HEK293 (cell line): ENCODE measurements around the gene HYAL3.

Source experiments
- CTCF ChIA-PET: fragments of 350-600 bp; formaldehyde crosslinking; extraction: SDS; loops from one replicate; lab custom pipeline; 2021; ENCODE audit warnings: antibody characterized with exemption; lab: Yijun Ruan, JAX
- POLR2A ChIA-PET: fragments of 300-600 bp; formaldehyde crosslinking; extraction: SDS; loops from one replicate; lab custom pipeline; 2020; ENCODE audit warnings: antibody characterized with exemption, inconsistent platforms; lab: Yijun Ruan, JAX
- H3K27ac ChIP-seq: fragments of 200-500 bp; sonication (Bioruptor generic); 2 replicates; pipeline ENCODE4 v1.5.1; 2014; ENCODE audit warnings: low read depth, low read length, control low read depth, inconsistent platforms; ENCODE audit errors: extremely low read depth
- H3K36me3 ChIP-seq, 2 experiments: fragments of 200-500 bp in 1 of 2; sonication (Bioruptor generic) in 1 of 2; 1 replicate in 1 of 2; 2 replicates in 1 of 2; pipeline ENCODE4 v1.5.1; 2014 to 2017; ENCODE audit warnings: inconsistent platforms in 2 of 2, low read length in 2 of 2; ENCODE audit not compliant: control insufficient read depth in 2 of 2, insufficient read depth in 1 of 2
- H3K4me1 ChIP-seq: fragments of 200-500 bp; sonication (Bioruptor generic); 2 replicates; pipeline ENCODE4 v1.5.1; 2014; ENCODE audit warnings: mild to moderate bottlenecking, low read length, inconsistent platforms; ENCODE audit not compliant: control insufficient read depth, insufficient read depth
- H3K4me3 ChIP-seq: 2 replicates; pipeline ENCODE4 v1.5.1; 2011; ENCODE audit warnings: low read depth, mild to moderate bottlenecking, control low read depth, low read length, moderate library complexity
- H3K9me3 ChIP-seq: fragments of 200-500 bp; sonication (Bioruptor generic); 2 replicates; pipeline ENCODE4 v1.5.1; 2014; ENCODE audit warnings: low read depth, low read length, inconsistent platforms; ENCODE audit not compliant: control insufficient read depth, insufficient read depth
- GFI1B ChIP-seq: fragments of 450-650 bp; formaldehyde crosslinking; IDR thresholded peaks from 2 replicates; pipeline ENCODE4 v1.5.1; 2016; ENCODE audit warnings: missing biosample characterization, missing genetic modification characterization
- GLIS1 ChIP-seq: fragments of 450-650 bp; formaldehyde crosslinking; IDR thresholded peaks from 2 replicates; pipeline ENCODE4 v1.5.1; 2016; ENCODE audit warnings: missing biosample characterization, missing genetic modification characterization
- KLF7 ChIP-seq: fragments of 450-650 bp; formaldehyde crosslinking; IDR thresholded peaks from 2 replicates; pipeline ENCODE4 v1.5.1; 2016; ENCODE audit warnings: missing biosample characterization, missing genetic modification characterization, borderline replicate concordance
- KLF9 ChIP-seq: fragments of 450-650 bp; formaldehyde crosslinking; IDR thresholded peaks from 2 replicates; pipeline ENCODE4 v1.5.1; 2016; ENCODE audit warnings: missing biosample characterization, missing genetic modification characterization, low read depth
- YY1 ChIP-seq: fragments of 450-650 bp; formaldehyde crosslinking; IDR thresholded peaks from 2 replicates; pipeline ENCODE4 v1.5.1; 2018; ENCODE audit warnings: missing biosample characterization, missing genetic modification characterization
- ZBTB44 ChIP-seq: fragments of 450-650 bp; IDR thresholded peaks from 2 replicates; pipeline ENCODE4 v1.5.1; 2018; ENCODE audit warnings: missing biosample characterization, mild to moderate bottlenecking, missing genetic modification characterization
- ZBTB49 ChIP-seq: fragments of 450-650 bp; formaldehyde crosslinking; IDR thresholded peaks from 2 replicates; pipeline ENCODE4 v1.5.1; 2016; ENCODE audit warnings: missing biosample characterization, missing genetic modification characterization, low read depth
- ZFP69B ChIP-seq: fragments of 450-650 bp; formaldehyde crosslinking; IDR thresholded peaks from 2 replicates; pipeline ENCODE4 v1.5.1; 2016; ENCODE audit warnings: missing biosample characterization, missing genetic modification characterization
- ZIC2 ChIP-seq: fragments of 450-650 bp; formaldehyde crosslinking; IDR thresholded peaks from 2 replicates; pipeline ENCODE4 v1.5.1; 2016; ENCODE audit warnings: missing biosample characterization, missing genetic modification characterization
- ZNF10 ChIP-seq: fragments of 450-650 bp; formaldehyde crosslinking; IDR thresholded peaks from 2 replicates; pipeline ENCODE4 v1.5.1; 2017; ENCODE audit warnings: missing biosample characterization, missing genetic modification characterization
- ZNF19 ChIP-seq: fragments of 450-650 bp; formaldehyde crosslinking; IDR thresholded peaks from 2 replicates; pipeline ENCODE4; 2016; ENCODE audit warnings: missing biosample characterization, missing genetic modification characterization, low read depth
- ZNF223 ChIP-seq: fragments of 450-650 bp; formaldehyde crosslinking; IDR thresholded peaks from 2 replicates; pipeline ENCODE4 v1.5.1; 2016; ENCODE audit warnings: missing biosample characterization, missing genetic modification characterization
- ZNF266 ChIP-seq: fragments of 450-650 bp; formaldehyde crosslinking; IDR thresholded peaks from 2 replicates; pipeline ENCODE4 v1.5.1; 2016; ENCODE audit warnings: missing biosample characterization, missing genetic modification characterization, low read depth
- ZNF366 ChIP-seq: fragments of 450-650 bp; formaldehyde crosslinking; conservative IDR thresholded peaks from 2 replicates; pipeline ENCODE4 v1.5.1; 2016; ENCODE audit warnings: missing biosample characterization, missing genetic modification characterization
- ZNF391 ChIP-seq: fragments of 450-650 bp; formaldehyde crosslinking; IDR thresholded peaks from 2 replicates; pipeline ENCODE4 v1.5.1; 2016; ENCODE audit warnings: low read depth, missing biosample characterization, missing genetic modification characterization, borderline replicate concordance
- ZNF394 ChIP-seq: fragments of 450-650 bp; formaldehyde crosslinking; IDR thresholded peaks from 2 replicates; pipeline ENCODE4 v1.5.1; 2016; ENCODE audit warnings: missing biosample characterization, missing genetic modification characterization, mild to moderate bottlenecking, moderate library complexity, borderline replicate concordance
- ZNF510 ChIP-seq: fragments of 450-650 bp; formaldehyde crosslinking; IDR thresholded peaks from 2 replicates; pipeline ENCODE4 v1.5.1; 2018; ENCODE audit warnings: mild to moderate bottlenecking, missing genetic modification characterization, missing biosample characterization; ENCODE audit not compliant: insufficient replicate concordance
- ZNF560 ChIP-seq: fragments of 450-650 bp; formaldehyde crosslinking; IDR thresholded peaks from 2 replicates; pipeline ENCODE4 v1.5.1; 2017; ENCODE audit warnings: missing biosample characterization, missing genetic modification characterization, borderline replicate concordance
- ZNF626 ChIP-seq: fragments of 450-650 bp; sonication (Bioruptor Pico); formaldehyde crosslinking; IDR thresholded peaks from 2 replicates; pipeline ENCODE4 v1.5.1; 2018; ENCODE audit warnings: missing biosample characterization, missing genetic modification characterization, inconsistent platforms
- ZNF660 ChIP-seq: fragments of 450-650 bp; IDR thresholded peaks from 2 replicates; pipeline ENCODE4 v1.5.1; 2018; ENCODE audit warnings: missing biosample characterization, mild to moderate bottlenecking, missing genetic modification characterization
- ZNF677 ChIP-seq: fragments of 450-650 bp; IDR thresholded peaks from 2 replicates; pipeline ENCODE4 v1.5.0; 2018; ENCODE audit warnings: missing biosample characterization, mild to moderate bottlenecking, missing genetic modification characterization, moderate library complexity
- ZNF701 ChIP-seq: fragments of 450-650 bp; formaldehyde crosslinking; IDR thresholded peaks from 2 replicates; pipeline ENCODE4 v1.5.1; 2016; ENCODE audit warnings: missing biosample characterization, missing genetic modification characterization
- ZSCAN16 ChIP-seq: fragments of 450-650 bp; formaldehyde crosslinking; IDR thresholded peaks from 2 replicates; pipeline ENCODE4 v1.5.1; 2016; ENCODE audit warnings: missing biosample characterization, missing genetic modification characterization
- TF ChIP-seq, protein P1 (sequence below): fragments of 450-650 bp; formaldehyde crosslinking; IDR thresholded peaks from 2 replicates; pipeline ENCODE4 v1.5.1; 2016; ENCODE audit warnings: missing biosample characterization, missing genetic modification characterization, low read depth
- TF ChIP-seq, protein P2 (sequence below): fragments of 450-650 bp; formaldehyde crosslinking; IDR thresholded peaks from 2 replicates; pipeline ENCODE4 v1.5.1; 2016; ENCODE audit warnings: missing biosample characterization, missing genetic modification characterization

Gene HYAL3

GRCh38 chr3:50330330-50330729 lies 31.1 kb upstream of the HYAL3 start:
- POLR2A ChIA-PET, result no interaction called here
- CTCF ChIA-PET, result no interaction called here
- H3K27ac ChIP-seq, result no peak overlapping the region
- H3K4me3 ChIP-seq, result no peak overlapping the region
- peaks cover 6 to 66% of the 10 kb centered on the region in 2 experiments for H3K36me3 ChIP-seq
- H3K4me1 ChIP-seq, result no peaks in the 10 kb centered on the region
- TF ChIP-seq ZNF19 (tag by site-specific recombination), result no peak
- no peak for TF ChIP-seq YY1 (tag by site-specific recombination)
- TF ChIP-seq ZNF660 (tag by site-specific recombination), result no peak
- no peak for TF ChIP-seq ZNF510
- TF ChIP-seq ZBTB49, result no peak
- no peak for TF ChIP-seq ZNF266 (tag by site-specific recombination)
- TF ChIP-seq GFI1B (tag by site-specific recombination), result no peak
- TF ChIP-seq ZNF10 (tag by site-specific recombination), result no peak
- no peak for TF ChIP-seq ZNF560
- TF ChIP-seq, protein P1, sequence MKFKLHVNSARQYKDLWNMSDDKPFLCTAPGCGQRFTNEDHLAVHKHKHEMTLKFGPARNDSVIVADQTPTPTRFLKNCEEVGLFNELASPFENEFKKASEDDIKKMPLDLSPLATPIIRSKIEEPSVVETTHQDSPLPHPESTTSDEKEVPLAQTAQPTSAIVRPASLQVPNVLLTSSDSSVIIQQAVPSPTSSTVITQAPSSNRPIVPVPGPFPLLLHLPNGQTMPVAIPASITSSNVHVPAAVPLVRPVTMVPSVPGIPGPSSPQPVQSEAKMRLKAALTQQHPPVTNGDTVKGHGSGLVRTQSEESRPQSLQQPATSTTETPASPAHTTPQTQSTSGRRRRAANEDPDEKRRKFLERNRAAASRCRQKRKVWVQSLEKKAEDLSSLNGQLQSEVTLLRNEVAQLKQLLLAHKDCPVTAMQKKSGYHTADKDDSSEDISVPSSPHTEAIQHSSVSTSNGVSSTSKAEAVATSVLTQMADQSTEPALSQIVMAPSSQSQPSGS (tag by site-specific recombination), result no peak
- no peak for TF ChIP-seq ZNF223 (tag by site-specific recombination)
- no peak for TF ChIP-seq ZNF366 (tag by site-specific recombination)
- TF ChIP-seq KLF9 (tag by site-specific recombination), result no peak
- H3K9me3 ChIP-seq, result no peaks in the 10 kb centered on the region

- ChIA-PET POLR2A (interaction anchor here (0.6 to 2.6 kb wide), 19 partner anchors 9 to 1402 kb away, joined by 3 to 63 read pairs (median 6); partner anchors contain the start of genes CYB561D2, HYAL1, HYAL3 and IFRD2), CTCF (interaction anchor here (0.6 to 1.7 kb wide), 4 partner anchors 8 to 214 kb away, joined by 3 to 7 read pairs (median 4); no protein-coding TSS in a partner anchor)
- Histone ChIP-seq H3K27ac (peak within 1 kb of the TSS; percentile 71), H3K9me3 (no peaks in the 10 kb centered on the region), H3K36me3 (peaks cover 6 to 73% of the 10 kb centered on the region in 2 experiments), H3K4me1 (no peaks in the 10 kb centered on the region), H3K4me3 (peak within 1 kb of the TSS; percentile 92)
- TF ChIP-seq KLF7 (tag by site-specific recombination) (no peak), ZFP69B (tag by site-specific recombination) (no peak), GLIS1 (no peak), ZNF677 (tag by site-specific recombination) (no peak), ZSCAN16 (tag by site-specific recombination) (no peak), ZIC2 (tag by site-specific recombination) (no peak), ZBTB44 (no peak), ZNF626 (tag by site-specific recombination) (no peak), ZNF394 (tag by site-specific recombination) (0 out of 2 replicates have a peak, but pooled peaks have one; percentile 4), ZNF701 (tag by site-specific recombination) (no peak), ZNF366 (tag by site-specific recombination) (no peak), ZNF660 (tag by site-specific recombination) (no peak), ZNF391 (tag by site-specific recombination) (no peak)
- TF ChIP-seq, protein P2, sequence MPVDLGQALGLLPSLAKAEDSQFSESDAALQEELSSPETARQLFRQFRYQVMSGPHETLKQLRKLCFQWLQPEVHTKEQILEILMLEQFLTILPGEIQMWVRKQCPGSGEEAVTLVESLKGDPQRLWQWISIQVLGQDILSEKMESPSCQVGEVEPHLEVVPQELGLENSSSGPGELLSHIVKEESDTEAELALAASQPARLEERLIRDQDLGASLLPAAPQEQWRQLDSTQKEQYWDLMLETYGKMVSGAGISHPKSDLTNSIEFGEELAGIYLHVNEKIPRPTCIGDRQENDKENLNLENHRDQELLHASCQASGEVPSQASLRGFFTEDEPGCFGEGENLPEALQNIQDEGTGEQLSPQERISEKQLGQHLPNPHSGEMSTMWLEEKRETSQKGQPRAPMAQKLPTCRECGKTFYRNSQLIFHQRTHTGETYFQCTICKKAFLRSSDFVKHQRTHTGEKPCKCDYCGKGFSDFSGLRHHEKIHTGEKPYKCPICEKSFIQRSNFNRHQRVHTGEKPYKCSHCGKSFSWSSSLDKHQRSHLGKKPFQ (tag by site-specific recombination), result no peak
These were observed 28.9 kb upstream of the HYAL3 start, which contains the start of gene TUSC2 for GRCh38 chr3:50327943-50328691. TUSC2 (minus strand) TSS chr3:50328223; CDS start chr3:50328099, 124 bp downstream.
